Transverse colon (tissue), 4 donors: ENCODE results near the gene LHB.
A peak's percentile ranks its signal among the peaks of the same experiment; 100 is the strongest.
"Not testable (repeated sequence)": the region's sequence is repeated elsewhere in the genome, so short reads cannot be mapped to it uniquely, and the experiment has no call there.

ENCODE experiments used
- EP300 ChIP-seq: sonication (generic); formaldehyde crosslinking; IDR thresholded peaks from one replicate; pipeline ENCODE4 v1.6.1; 2017; ENCODE audit warnings: antibody characterized with exemption, low read depth
- POLR2A ChIP-seq: fragments of 450-650 bp; IDR thresholded peaks from one replicate; pipeline ENCODE4 v1.6.1; 2016; ENCODE audit warnings: antibody characterized with exemption, mild to moderate bottlenecking, moderate library complexity
- POLR2AphosphoS5 ChIP-seq, 3 donors: sonication (generic); formaldehyde crosslinking; IDR thresholded peaks; one replicate each; pipeline ENCODE4 v1.6.1; 2016; ENCODE audit warnings: antibody characterized with exemption in 3 of 3
- TF ChIP-seq, protein P1 (sequence below), 5 experiments: fragments of 200-600 bp in 3 of 5; fragments of 450-650 bp in 2 of 5; sonication (generic) in 3 of 5; IDR thresholded peaks; 1 replicate in 2 of 5; 2 replicates in 3 of 5; pipeline ENCODE4 v1.5.1; 2016 to 2017; ENCODE audit warnings: antibody characterized with exemption in 5 of 5, inconsistent platforms in 3 of 5, mild to moderate bottlenecking in 2 of 5, moderate library complexity in 1 of 5

DNA sequence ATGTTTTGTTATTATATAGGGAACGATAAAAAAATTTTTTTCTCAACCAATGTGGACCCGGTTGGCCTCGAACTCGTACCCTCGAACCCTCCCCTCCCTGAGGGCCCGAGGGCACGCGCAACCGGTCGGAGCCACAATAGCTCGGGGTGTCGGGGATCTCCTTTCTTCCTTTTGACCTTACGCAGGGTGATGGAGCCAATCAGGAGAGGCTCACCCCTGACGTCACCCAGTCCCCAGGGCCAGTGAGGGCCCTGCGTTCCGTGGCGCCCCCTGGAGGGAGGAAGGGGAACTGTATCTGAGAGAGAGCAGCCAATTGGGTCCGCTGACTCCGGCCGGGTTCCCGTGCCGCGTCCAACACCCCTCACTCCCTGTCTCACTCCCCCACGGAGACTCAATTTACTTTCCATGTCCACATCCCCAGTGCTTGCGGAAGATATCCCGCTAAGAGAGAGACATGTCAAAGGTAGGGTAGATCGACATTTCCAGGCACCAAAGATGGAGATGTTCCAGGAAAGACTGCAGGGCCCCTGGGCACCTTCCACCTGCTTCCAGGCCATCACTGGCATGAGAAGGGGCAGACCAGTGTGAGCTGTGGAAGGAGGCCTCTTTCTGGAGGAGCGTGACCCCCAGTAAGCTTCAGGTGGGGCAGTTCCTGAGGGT lies 14.9 kb upstream of the LHB start, which contains the start of gene CGB2:
- TF ChIP-seq POLR2A; POLR2AphosphoS5 (IDR thresholded peaks at IDR 0.05); EP300: not testable (repeated sequence)
- TF ChIP-seq, protein P1, sequence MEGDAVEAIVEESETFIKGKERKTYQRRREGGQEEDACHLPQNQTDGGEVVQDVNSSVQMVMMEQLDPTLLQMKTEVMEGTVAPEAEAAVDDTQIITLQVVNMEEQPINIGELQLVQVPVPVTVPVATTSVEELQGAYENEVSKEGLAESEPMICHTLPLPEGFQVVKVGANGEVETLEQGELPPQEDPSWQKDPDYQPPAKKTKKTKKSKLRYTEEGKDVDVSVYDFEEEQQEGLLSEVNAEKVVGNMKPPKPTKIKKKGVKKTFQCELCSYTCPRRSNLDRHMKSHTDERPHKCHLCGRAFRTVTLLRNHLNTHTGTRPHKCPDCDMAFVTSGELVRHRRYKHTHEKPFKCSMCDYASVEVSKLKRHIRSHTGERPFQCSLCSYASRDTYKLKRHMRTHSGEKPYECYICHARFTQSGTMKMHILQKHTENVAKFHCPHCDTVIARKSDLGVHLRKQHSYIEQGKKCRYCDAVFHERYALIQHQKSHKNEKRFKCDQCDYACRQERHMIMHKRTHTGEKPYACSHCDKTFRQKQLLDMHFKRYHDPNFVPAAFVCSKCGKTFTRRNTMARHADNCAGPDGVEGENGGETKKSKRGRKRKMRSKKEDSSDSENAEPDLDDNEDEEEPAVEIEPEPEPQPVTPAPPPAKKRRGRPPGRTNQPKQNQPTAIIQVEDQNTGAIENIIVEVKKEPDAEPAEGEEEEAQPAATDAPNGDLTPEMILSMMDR (IDR thresholded peaks at IDR 0.05), result peak in 1 of 5 experiments; percentile 26
